HepG2 (cell line): ENCODE measurements around the gene DNM1. TPM values are rescaled to one million over a fixed set of nuclear protein-coding genes. Genes with fewer than 3 reads are reported as not detected.

Experiments
- CREB1 ChIP-seq, 2 experiments: fragments of 450-650 bp in 1 of 2; IDR thresholded peaks; 2 replicates each; pipeline ENCODE4 v1.6.1; 2016 to 2017; ENCODE audit warnings: control low read depth in 1 of 2, mild to moderate bottlenecking in 1 of 2, missing compliant biosample characterization in 1 of 2, missing genetic modification characterization in 1 of 2
- ETV5 ChIP-seq: IDR thresholded peaks from 2 replicates; pipeline ENCODE4 v1.6.1; 2018; ENCODE audit warnings: missing biosample characterization, missing genetic modification reagents, inconsistent platforms, borderline replicate concordance
- FOSL2 ChIP-seq: sonication (generic); formaldehyde crosslinking; IDR thresholded peaks from 2 replicates; pipeline ENCODE4 v1.4.0; 2020; ENCODE audit warnings: missing genetic modification reagents
- JUN ChIP-seq: sonication (generic); formaldehyde crosslinking; IDR thresholded peaks from 2 replicates; pipeline ENCODE4 v1.4.0; 2020; ENCODE audit warnings: mild to moderate bottlenecking, missing genetic modification reagents
- JUND ChIP-seq: sonication (generic); formaldehyde crosslinking; IDR thresholded peaks from 2 replicates; pipeline ENCODE4 v1.8.0; 2022; ENCODE audit warnings: mild to moderate bottlenecking, missing genetic modification reagents
- PRDM15 ChIP-seq: sonication (generic); formaldehyde crosslinking; IDR thresholded peaks from 2 replicates; pipeline ENCODE4 v1.4.0; 2020; ENCODE audit warnings: missing genetic modification reagents
- RBFOX2 ChIP-seq: fragments of 200-400 bp; formaldehyde crosslinking; IDR thresholded peaks from 2 replicates; pipeline ENCODE4 v1.6.1; 2017; ENCODE audit warnings: low read depth, mild to moderate bottlenecking, low read length
- YEATS2 ChIP-seq: sonication (generic); formaldehyde crosslinking; IDR thresholded peaks from 2 replicates; pipeline ENCODE4 v1.4.0; 2020; ENCODE audit warnings: missing genetic modification reagents, borderline replicate concordance
- polyA plus RNA-seq, 8 experiments: library from polyadenylated mRNA; depleted of rRNA in 3 of 8; stranded (reverse) in 7 of 8; unstranded in 1 of 8; fragments of >200 nt; fragmentation: Illumina TruSeq in 4 of 8; extraction: Trizol in 4 of 8; gene quantifications; 2 replicates each; pipeline versions ENCODE4 v1.2.1 to v1.2.3, GENCODE V29; 2011 to 2016; ENCODE audit warnings: low read depth in 4 of 8, missing spikeins in 1 of 8, mixed read lengths in 1 of 8; ENCODE audit not compliant: insufficient read depth in 1 of 8
- total RNA-seq, 5 experiments: library from RNA; depleted of rRNA; stranded (reverse); fragments of >200 nt; fragmentation: Illumina TruSeq; extraction: Trizol; gene quantifications; 2 replicates each; pipeline ENCODE4 v1.2.3, GENCODE V29; 2016; ENCODE audit warnings: low read depth in 1 of 5
- TF ChIP-seq, protein P1 (sequence below): sonication (generic); formaldehyde crosslinking; IDR thresholded peaks from one replicate; pipeline ENCODE4 v1.5.1; 2020; ENCODE audit warnings: mild to moderate bottlenecking, missing genetic modification reagents; ENCODE audit errors: not compliant biosample characterization
- TF ChIP-seq, protein P2 (sequence below): sonication (generic); formaldehyde crosslinking; conservative IDR thresholded peaks from 2 replicates; pipeline ENCODE4 v1.4.0; 2020; ENCODE audit warnings: mild to moderate bottlenecking, missing genetic modification reagents, moderate library complexity
- TF ChIP-seq, protein P3 (sequence below): IDR thresholded peaks from 2 replicates; pipeline ENCODE4 v1.6.1; 2018; ENCODE audit warnings: missing genetic modification reagents, mild to moderate bottlenecking, missing compliant biosample characterization

Gene DNM1
- total and polyA plus RNA-seq, 2 of the 13 experiments (the other 11 are each of a cell fraction or from before 2014, with no cell fraction given): 0.13 to 0.58 TPM

GRCh38 chr9:128276008-128276573 is 72.9 kb downstream of the DNM1 start, which contains the start of gene SWI5 (continued):
- TF ChIP-seq, protein P1, sequence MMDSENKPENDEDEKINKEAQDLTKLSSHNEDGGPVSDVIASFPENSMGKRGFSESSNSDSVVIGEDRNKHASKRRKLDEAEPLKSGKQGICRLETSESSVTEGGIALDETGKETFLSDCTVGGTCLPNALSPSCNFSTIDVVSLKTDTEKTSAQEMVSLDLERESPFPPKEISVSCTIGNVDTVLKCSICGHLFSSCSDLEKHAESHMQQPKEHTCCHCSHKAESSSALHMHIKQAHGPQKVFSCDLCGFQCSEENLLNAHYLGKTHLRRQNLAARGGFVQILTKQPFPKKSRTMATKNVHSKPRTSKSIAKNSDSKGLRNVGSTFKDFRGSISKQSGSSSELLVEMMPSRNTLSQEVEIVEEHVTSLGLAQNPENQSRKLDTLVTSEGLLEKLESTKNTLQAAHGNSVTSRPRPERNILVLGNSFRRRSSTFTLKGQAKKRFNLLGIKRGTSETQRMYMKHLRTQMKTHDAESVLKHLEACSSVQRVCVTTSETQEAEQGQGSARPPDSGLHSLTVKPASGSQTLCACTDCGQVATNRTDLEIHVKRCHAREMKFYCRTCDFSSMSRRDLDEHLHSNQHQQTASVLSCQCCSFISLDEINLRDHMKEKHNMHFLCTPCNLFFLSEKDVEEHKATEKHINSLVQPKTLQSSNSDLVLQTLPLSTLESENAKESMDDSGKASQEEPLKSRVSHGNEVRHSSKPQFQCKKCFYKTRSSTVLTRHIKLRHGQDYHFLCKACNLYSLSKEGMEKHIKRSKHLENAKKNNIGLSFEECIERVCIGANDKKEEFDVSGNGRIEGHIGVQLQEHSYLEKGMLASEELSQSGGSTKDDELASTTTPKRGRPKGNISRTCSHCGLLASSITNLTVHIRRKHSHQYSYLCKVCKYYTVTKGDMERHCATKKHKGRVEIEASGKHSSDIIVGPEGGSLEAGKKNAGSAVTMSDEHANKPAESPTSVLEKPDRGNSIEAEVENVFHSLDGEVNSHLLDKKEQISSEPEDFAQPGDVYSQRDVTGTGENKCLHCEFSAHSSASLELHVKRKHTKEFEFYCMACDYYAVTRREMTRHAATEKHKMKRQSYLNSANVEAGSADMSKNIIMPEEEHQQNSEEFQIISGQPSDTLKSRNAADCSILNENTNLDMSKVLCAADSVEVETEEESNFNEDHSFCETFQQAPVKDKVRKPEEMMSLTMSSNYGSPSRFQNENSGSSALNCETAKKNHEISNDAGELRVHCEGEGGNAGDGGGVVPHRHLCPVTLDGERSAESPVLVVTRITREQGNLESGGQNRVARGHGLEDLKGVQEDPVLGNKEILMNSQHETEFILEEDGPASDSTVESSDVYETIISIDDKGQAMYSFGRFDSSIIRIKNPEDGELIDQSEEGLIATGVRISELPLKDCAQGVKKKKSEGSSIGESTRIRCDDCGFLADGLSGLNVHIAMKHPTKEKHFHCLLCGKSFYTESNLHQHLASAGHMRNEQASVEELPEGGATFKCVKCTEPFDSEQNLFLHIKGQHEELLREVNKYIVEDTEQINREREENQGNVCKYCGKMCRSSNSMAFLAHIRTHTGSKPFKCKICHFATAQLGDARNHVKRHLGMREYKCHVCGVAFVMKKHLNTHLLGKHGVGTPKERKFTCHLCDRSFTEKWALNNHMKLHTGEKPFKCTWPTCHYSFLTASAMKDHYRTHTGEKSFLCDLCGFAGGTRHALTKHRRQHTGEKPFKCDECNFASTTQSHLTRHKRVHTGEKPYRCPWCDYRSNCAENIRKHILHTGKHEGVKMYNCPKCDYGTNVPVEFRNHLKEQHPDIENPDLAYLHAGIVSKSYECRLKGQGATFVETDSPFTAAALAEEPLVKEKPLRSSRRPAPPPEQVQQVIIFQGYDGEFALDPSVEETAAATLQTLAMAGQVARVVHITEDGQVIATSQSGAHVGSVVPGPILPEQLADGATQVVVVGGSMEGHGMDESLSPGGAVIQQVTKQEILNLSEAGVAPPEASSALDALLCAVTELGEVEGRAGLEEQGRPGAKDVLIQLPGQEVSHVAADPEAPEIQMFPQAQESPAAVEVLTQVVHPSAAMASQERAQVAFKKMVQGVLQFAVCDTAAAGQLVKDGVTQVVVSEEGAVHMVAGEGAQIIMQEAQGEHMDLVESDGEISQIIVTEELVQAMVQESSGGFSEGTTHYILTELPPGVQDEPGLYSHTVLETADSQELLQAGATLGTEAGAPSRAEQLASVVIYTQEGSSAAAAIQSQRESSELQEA (CRISPR knock-in tag): peak; percentile 57
- TF ChIP-seq YEATS2 (CRISPR knock-in tag): peak; percentile 54; the same call in 1 of the 2 replicates
- TF ChIP-seq, protein P2, sequence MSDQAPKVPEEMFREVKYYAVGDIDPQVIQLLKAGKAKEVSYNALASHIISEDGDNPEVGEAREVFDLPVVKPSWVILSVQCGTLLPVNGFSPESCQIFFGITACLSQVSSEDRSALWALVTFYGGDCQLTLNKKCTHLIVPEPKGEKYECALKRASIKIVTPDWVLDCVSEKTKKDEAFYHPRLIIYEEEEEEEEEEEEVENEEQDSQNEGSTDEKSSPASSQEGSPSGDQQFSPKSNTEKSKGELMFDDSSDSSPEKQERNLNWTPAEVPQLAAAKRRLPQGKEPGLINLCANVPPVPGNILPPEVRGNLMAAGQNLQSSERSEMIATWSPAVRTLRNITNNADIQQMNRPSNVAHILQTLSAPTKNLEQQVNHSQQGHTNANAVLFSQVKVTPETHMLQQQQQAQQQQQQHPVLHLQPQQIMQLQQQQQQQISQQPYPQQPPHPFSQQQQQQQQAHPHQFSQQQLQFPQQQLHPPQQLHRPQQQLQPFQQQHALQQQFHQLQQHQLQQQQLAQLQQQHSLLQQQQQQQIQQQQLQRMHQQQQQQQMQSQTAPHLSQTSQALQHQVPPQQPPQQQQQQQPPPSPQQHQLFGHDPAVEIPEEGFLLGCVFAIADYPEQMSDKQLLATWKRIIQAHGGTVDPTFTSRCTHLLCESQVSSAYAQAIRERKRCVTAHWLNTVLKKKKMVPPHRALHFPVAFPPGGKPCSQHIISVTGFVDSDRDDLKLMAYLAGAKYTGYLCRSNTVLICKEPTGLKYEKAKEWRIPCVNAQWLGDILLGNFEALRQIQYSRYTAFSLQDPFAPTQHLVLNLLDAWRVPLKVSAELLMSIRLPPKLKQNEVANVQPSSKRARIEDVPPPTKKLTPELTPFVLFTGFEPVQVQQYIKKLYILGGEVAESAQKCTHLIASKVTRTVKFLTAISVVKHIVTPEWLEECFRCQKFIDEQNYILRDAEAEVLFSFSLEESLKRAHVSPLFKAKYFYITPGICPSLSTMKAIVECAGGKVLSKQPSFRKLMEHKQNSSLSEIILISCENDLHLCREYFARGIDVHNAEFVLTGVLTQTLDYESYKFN: peak; percentile 26; the same call in 1 of the 2 replicates
- TF ChIP-seq FOSL2 (CRISPR knock-in tag): peak; percentile 27; the same call in 1 of the 2 replicates
- peak; percentile 42; the same call in 1 of the 2 replicates for TF ChIP-seq ETV5
- TF ChIP-seq, protein P3, sequence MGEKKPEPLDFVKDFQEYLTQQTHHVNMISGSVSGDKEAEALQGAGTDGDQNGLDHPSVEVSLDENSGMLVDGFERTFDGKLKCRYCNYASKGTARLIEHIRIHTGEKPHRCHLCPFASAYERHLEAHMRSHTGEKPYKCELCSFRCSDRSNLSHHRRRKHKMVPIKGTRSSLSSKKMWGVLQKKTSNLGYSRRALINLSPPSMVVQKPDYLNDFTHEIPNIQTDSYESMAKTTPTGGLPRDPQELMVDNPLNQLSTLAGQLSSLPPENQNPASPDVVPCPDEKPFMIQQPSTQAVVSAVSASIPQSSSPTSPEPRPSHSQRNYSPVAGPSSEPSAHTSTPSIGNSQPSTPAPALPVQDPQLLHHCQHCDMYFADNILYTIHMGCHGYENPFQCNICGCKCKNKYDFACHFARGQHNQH (CRISPR knock-in tag): peak; percentile 70; the same call in 1 of the 2 replicates
- TF ChIP-seq JUND (CRISPR knock-in tag): no peak
- peak; percentile 76 for TF ChIP-seq RBFOX2
- no peak for TF ChIP-seq PRDM15 (CRISPR knock-in tag)
- TF ChIP-seq CREB1 (IDR thresholded peaks at IDR 0.05): peak; percentile 88
- peak; percentile 87 for TF ChIP-seq CREB1 (CRISPR knock-in tag; IDR thresholded peaks at IDR 0.05)
- no peak for TF ChIP-seq JUN (CRISPR knock-in tag)
